Neuronal stem cell (in vitro differentiated cells): ENCODE data around the gene MTTP.
A peak's percentile ranks its signal among the peaks of the same experiment; 100 is the strongest.

Experiments
- DNase-seq: peaks from one replicate; pipeline ENCODE4 v3.0.0-alpha.2; 2013; ENCODE audit warnings: low spot score
- H2AFZ ChIP-seq: one replicate; pipeline ENCODE4 v1.6.1; 2013; ENCODE audit warnings: mild to moderate bottlenecking, low read length, inconsistent platforms
- H2AK5ac ChIP-seq: 2 replicates; pipeline ENCODE4 v1.6.1; 2013; ENCODE audit warnings: low read depth, mild to moderate bottlenecking, inconsistent platforms, low read length, moderate library complexity, mixed read lengths
- H2BK120ac ChIP-seq: 2 replicates; pipeline ENCODE4 v1.6.1; 2013; ENCODE audit warnings: low read depth, mild to moderate bottlenecking, inconsistent platforms, low read length, moderate library complexity, mixed read lengths
- H2BK12ac ChIP-seq: one replicate; pipeline ENCODE4 v1.6.1; 2013; ENCODE audit warnings: low read length, inconsistent platforms
- H2BK15ac ChIP-seq: 2 replicates; pipeline ENCODE4 v1.6.1; 2013; ENCODE audit warnings: mild to moderate bottlenecking, low read length, inconsistent platforms, mixed read lengths
- H2BK5ac ChIP-seq: one replicate; pipeline ENCODE4 v1.6.1; 2013; ENCODE audit warnings: inconsistent platforms, mild to moderate bottlenecking, low read length, moderate library complexity
- H3K14ac ChIP-seq: one replicate; pipeline ENCODE4 v1.6.1; 2013; ENCODE audit warnings: low read length, inconsistent platforms
- H3K18ac ChIP-seq: 2 replicates; pipeline ENCODE4 v1.6.1; 2013; ENCODE audit warnings: low read length, inconsistent platforms
- H3K23ac ChIP-seq: 2 replicates; pipeline ENCODE4 v1.6.1; 2013; ENCODE audit warnings: low read depth, mild to moderate bottlenecking, mixed read lengths, low read length, inconsistent platforms; ENCODE audit not compliant: poor library complexity
- H3K27ac ChIP-seq: replicated peaks from 3 replicates; pipeline ENCODE4 v1.5.1; 2013; ENCODE audit warnings: low read length, inconsistent platforms
- H3K27me3 ChIP-seq, 3 experiments: 2 replicates each; pipeline ENCODE4 v1.6.1; 2013; ENCODE audit warnings: low read length in 3 of 3, mild to moderate bottlenecking in 2 of 3, inconsistent platforms in 1 of 3, low read depth in 1 of 3, mixed read lengths in 1 of 3, moderate library complexity in 1 of 3; ENCODE audit not compliant: control insufficient read depth in 3 of 3, insufficient read depth in 3 of 3
- H3K36me3 ChIP-seq, 2 donors: replicated peaks in 1 of 2; 2 replicates each; pipeline ENCODE4 v1.6.1; 2013; ENCODE audit warnings: low read length in 2 of 2; ENCODE audit not compliant: control insufficient read depth in 2 of 2, insufficient read depth in 2 of 2
- H3K4ac ChIP-seq: 2 replicates; pipeline ENCODE4 v1.6.1; 2013; ENCODE audit warnings: inconsistent platforms, mild to moderate bottlenecking, low read length, moderate library complexity
- H3K4me1 ChIP-seq, 2 donors: 1 replicate in 1 of 2; 2 replicates in 1 of 2; pipeline ENCODE4 v1.6.1; 2013; ENCODE audit warnings: low read length in 2 of 2, low read depth in 1 of 2; ENCODE audit not compliant: control insufficient read depth in 2 of 2, insufficient read depth in 1 of 2
- H3K4me2 ChIP-seq: one replicate; pipeline ENCODE4 v1.6.1; 2013; ENCODE audit warnings: mild to moderate bottlenecking, low read length, inconsistent platforms; ENCODE audit not compliant: insufficient read depth, poor library complexity, severe bottlenecking
- H3K4me3 ChIP-seq, 2 donors: 2 replicates each; pipeline ENCODE4 v1.5.1; 2013; ENCODE audit warnings: low read length in 2 of 2, mild to moderate bottlenecking in 2 of 2, inconsistent platforms in 1 of 2, moderate library complexity in 1 of 2
- H3K79me1 ChIP-seq: one replicate; pipeline ENCODE4 v1.6.1; 2013; ENCODE audit warnings: low read depth, mild to moderate bottlenecking, inconsistent platforms, low read length, moderate library complexity
- H3K9ac ChIP-seq: one replicate; pipeline ENCODE4 v1.6.1; 2013; ENCODE audit warnings: mild to moderate bottlenecking, low read depth, low read length, inconsistent platforms; ENCODE audit not compliant: poor library complexity
- H3K9me3 ChIP-seq, 2 donors: replicated peaks in 1 of 2; 2 replicates each; pipeline versions ENCODE3 to v1.6.1; 2013; ENCODE audit warnings: low read length in 2 of 2, mild to moderate bottlenecking in 2 of 2, inconsistent platforms in 1 of 2, low read depth in 1 of 2, mixed read lengths in 1 of 2, moderate library complexity in 1 of 2; ENCODE audit not compliant: control insufficient read depth in 2 of 2, insufficient read depth in 1 of 2
- H4K8ac ChIP-seq: one replicate; pipeline ENCODE4 v1.6.1; 2013; ENCODE audit warnings: low read depth, mild to moderate bottlenecking, inconsistent platforms, low read length, moderate library complexity
- H4K91ac ChIP-seq: one replicate; pipeline ENCODE4 v1.6.1; 2013; ENCODE audit warnings: low read length, low read depth, mild to moderate bottlenecking, inconsistent platforms; ENCODE audit not compliant: poor library complexity
- WGBS, 2 donors: extraction: QIAGEN DNeasy Blood & Tissue Kit; methylation state at CpG; one replicate each; pipeline ENCODE4 v1.1.7; 2013; ENCODE audit warnings: missing lambda C conversion rate in 2 of 2, mixed read lengths in 1 of 2; ENCODE audit not compliant: insufficient read length in 2 of 2, insufficient replicate concordance in 1 of 2; ENCODE audit errors: extremely low coverage in 2 of 2; 5-methylcytosine and 5-hydroxymethylcytosine counted together

The MTTP gene

GRCh38 chr4:99648321-99648720 lies 73.7 kb downstream of the MTTP start:
- Histone ChIP-seq H2BK12ac (no peak overlapping the region), H2AFZ (peak overlapping the region; percentile 87), H3K79me1 (no peaks in the 10 kb centered on the region), H2BK15ac (no peak overlapping the region), H3K4me1 (peaks cover 4 to 34% of the 10 kb centered on the region in 2 donors), H3K23ac (no peak overlapping the region), H3K18ac (no peak overlapping the region), H2BK5ac (no peak overlapping the region), H4K8ac (no peak overlapping the region), H3K14ac (no peak overlapping the region), H3K9me3 (no peaks in the 10 kb centered on the region), H2BK120ac (no peak overlapping the region), H3K4me3 (no peak overlapping the region), H4K91ac (no peak overlapping the region), H3K27me3 (no peaks in the 10 kb centered on the region), H2AK5ac (no peak overlapping the region), H3K27ac (no peak overlapping the region), H3K9ac (no peak overlapping the region), H3K36me3 (no peaks in the 10 kb centered on the region), H3K4ac (no peak overlapping the region), H3K4me2 (no peak overlapping the region)
- WGBS, 2 donors: no CpG with 5 or more reads among the region's 1 CpG
- no peak for DNase-seq

- Histone ChIP-seq H3K9me3 (no peaks in the 10 kb centered on the region), H3K18ac (peak overlapping the region; percentile 81), H2BK15ac (no peak overlapping the region), H3K27me3 (no peaks in the 10 kb centered on the region), H2BK5ac (peak overlapping the region; percentile 55), H2AK5ac (peak overlapping the region; percentile 53), H3K9ac (no peak overlapping the region), H4K91ac (no peak overlapping the region), H3K36me3 (no peaks in the 10 kb centered on the region), H3K4me2 (no peak overlapping the region), H3K27ac (no peak overlapping the region), H3K4me3 (no peak overlapping the region), H3K4me1 (peaks cover 4 to 29% of the 10 kb centered on the region in 2 donors), H4K8ac (no peak overlapping the region), H3K79me1 (no peaks in the 10 kb centered on the region), H3K14ac (no peak overlapping the region), H3K4ac (no peak overlapping the region), H2BK12ac (no peak overlapping the region), H2BK120ac (peak overlapping the region; percentile 22), H2AFZ (peak overlapping the region; percentile 87), H3K23ac (no peak overlapping the region)
- no CpG with 5 or more reads among the region's 9 CpGs for WGBS, 2 donors
- no peak for DNase-seq
These were observed 74.6 kb downstream of the MTTP start for GRCh38 chr4:99649208-99649607.

- peak overlapping the region; percentile 55 for H2BK5ac ChIP-seq
- H2BK12ac ChIP-seq: no peak overlapping the region
- no peak overlapping the region for H2AFZ ChIP-seq
- H3K4ac ChIP-seq: no peak overlapping the region
- H3K18ac ChIP-seq: peak overlapping the region; percentile 73
- H3K36me3 ChIP-seq: no peaks in the 10 kb centered on the region
- DNase-seq: no peak
- H3K9ac ChIP-seq: peak overlapping the region; percentile 3
- no peak overlapping the region for H3K4me3 ChIP-seq
- no peak overlapping the region for H2BK120ac ChIP-seq
- H4K8ac ChIP-seq: no peak overlapping the region
- no peaks in the 10 kb centered on the region for H3K9me3 ChIP-seq
- no peak overlapping the region for H3K27ac ChIP-seq
- peaks cover 2 to 25% of the 10 kb centered on the region in 2 donors for H3K4me1 ChIP-seq
- H3K27me3 ChIP-seq: no peaks in the 10 kb centered on the region
- H3K23ac ChIP-seq: no peak overlapping the region
- H2AK5ac ChIP-seq: peak overlapping the region; percentile 53
- WGBS, 2 donors: no CpG with 5 or more reads among the region's 10 CpGs
- H3K14ac ChIP-seq: no peak overlapping the region
- no peak overlapping the region for H2BK15ac ChIP-seq
- no peaks in the 10 kb centered on the region for H3K79me1 ChIP-seq
- H3K4me2 ChIP-seq: no peak overlapping the region
- H4K91ac ChIP-seq: no peak overlapping the region
These were observed 75.2 kb downstream of the MTTP start for GRCh38 chr4:99649778-99650177.

- Histone ChIP-seq H2BK5ac (peak overlapping the region; percentile 16), H3K4ac (no peak overlapping the region), H2BK12ac (no peak overlapping the region), H3K18ac (no peak overlapping the region), H2BK15ac (peak overlapping the region; percentile 55), H4K8ac (no peak overlapping the region), H2AFZ (no peak overlapping the region), H3K27me3 (no peaks in the 10 kb centered on the region), H3K4me1 (peaks cover 0 to 13% of the 10 kb centered on the region in 2 donors), H4K91ac (no peak overlapping the region), H3K23ac (no peak overlapping the region), H3K79me1 (no peaks in the 10 kb centered on the region), H3K9me3 (no peaks in the 10 kb centered on the region), H3K4me2 (no peak overlapping the region), H2AK5ac (no peak overlapping the region), H3K36me3 (no peaks in the 10 kb centered on the region), H2BK120ac (no peak overlapping the region), H3K14ac (no peak overlapping the region), H3K27ac (no peak overlapping the region), H3K9ac (no peak overlapping the region), H3K4me3 (no peak overlapping the region)
- DNase-seq: no peak
- no CpG with 5 or more reads among the region's 18 CpGs for WGBS, 2 donors
These were observed 76.6 kb downstream of the MTTP start for GRCh38 chr4:99651016-99651769.
